Hypothalamus (tissue), 51 donors: Measurements from ENCODE around the gene ABHD17C.
A peak's percentile ranks its signal among the peaks of the same experiment; 100 is the strongest.

Source experiments
- DNase-seq, 51 donors: peaks; one replicate each; lab custom pipeline; 2025; lab: John Stamatoyannopoulos, UW

ABHD17C gene

DNA sequence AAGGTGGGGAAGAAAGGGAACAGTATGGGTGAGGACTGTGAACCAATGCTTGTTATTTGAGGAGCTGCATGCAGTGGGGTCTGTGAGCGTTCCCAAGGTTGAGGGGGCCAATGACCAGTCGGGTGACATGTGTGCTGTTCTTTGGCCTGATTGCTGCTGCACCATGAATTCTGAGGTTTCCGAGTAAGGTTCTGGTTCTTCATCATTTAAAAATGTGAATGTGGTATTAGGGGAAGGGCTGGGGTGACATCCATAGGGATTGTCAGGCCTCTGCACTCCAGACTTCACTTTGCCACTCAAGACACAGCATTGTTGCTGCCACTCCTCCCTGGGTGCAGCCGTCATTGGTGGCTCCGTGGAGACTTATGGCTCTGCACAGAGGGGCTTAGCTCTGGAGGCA lies 32.5 kb downstream of the ABHD17C start:
- no peak for DNase-seq

DNA sequence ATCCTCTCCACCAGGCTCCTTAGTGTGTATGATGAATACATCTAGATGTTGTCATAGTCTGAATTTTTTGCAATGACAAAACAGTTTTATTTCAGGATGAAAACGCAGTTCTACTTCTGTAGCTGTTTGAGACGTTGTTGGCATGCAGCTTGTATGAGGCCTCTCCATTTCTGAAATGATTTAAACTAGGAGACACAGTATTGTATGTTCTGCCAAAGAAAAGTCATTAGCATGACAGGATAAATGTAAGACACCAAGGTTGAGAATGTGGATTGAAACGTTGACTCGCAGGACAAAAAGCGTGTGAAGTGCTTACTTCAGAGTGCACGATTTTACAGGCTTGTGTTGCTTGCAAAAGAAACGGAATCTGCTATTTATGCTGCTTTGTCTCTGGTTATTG lies 35.3 kb downstream of the ABHD17C start:
- no peak for DNase-seq

DNA sequence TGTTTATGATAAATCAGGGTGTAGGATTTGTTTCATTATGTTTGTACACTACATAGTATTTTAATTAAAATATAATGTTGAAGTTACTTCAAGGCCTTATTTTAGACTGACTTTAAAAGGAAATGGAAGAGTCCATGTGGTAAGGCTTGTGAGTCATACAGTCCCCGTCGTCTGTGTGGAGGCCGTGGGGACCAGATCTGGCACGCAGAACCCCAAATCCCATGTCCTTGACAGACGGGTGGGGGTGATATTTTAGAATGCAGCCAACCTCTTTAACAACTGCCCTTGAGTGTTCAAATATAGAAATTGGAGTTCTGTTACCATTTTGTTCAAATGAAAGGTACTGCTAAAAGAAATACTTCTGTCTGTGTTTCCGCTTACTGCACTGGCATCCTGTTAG lies 35.8 kb downstream of the ABHD17C start:
- no peak for DNase-seq

DNA sequence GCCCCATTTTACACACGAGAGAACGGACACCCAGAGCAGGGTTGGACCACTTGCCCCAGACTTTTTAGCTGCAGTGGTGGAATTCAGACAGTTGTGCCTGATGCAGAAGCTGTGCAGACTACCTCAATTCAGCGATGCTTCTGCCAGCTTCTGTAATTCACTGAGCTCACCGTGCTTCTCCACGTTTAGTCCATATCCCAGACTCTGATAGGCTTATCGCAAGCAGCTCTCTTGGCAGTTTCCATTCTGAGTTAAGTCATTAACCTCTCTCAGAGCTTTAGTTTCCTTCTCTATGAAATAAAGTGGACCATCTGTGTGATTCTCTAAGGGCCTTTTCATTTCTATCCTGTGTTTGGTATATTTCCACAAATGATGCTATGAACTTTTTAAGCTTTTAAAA lies 37.1 kb downstream of the ABHD17C start:
- DNase-seq, result no peak

DNA sequence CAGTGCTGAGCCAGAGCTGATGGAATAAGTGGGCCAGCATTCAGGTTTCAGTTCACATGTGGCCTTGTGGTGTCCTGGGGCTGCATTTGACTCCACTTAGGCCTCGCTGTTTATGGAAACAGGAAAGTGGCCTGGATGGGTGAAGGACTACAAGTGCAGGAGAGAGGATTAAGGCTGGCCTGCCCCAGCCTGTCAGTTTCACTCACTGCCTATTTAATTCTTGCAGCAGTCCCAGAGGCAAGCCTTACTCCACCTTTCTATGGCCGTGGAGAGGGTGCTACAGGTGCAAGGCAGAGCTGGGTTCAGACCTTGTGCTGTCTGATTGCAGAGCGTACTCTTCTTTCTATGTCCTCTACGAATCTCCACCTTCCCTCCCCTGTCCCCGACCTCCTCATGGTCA lies 37.7 kb downstream of the ABHD17C start:
- no peak for DNase-seq

DNA sequence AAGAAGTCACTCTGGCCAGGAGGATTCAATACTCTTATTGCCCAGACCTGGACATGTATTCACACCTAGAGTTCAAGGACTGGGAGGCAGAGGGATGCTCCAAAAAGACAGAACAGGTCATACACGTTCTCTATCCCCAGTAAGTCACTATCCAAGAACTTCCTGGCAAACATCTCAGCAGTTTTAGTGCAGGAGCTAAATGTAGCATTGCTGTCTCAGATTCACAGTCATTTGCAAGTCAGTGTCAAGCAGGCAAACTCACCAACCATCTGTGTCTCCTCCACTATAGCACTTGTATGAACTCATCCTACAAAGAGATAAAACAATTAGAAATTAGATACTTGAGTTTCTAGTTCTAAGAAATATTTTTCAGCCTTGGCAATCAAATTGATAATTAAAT lies 38.4 kb downstream of the ABHD17C start:
- peak in 1 of 51 donors; percentile 17 for DNase-seq

DNA sequence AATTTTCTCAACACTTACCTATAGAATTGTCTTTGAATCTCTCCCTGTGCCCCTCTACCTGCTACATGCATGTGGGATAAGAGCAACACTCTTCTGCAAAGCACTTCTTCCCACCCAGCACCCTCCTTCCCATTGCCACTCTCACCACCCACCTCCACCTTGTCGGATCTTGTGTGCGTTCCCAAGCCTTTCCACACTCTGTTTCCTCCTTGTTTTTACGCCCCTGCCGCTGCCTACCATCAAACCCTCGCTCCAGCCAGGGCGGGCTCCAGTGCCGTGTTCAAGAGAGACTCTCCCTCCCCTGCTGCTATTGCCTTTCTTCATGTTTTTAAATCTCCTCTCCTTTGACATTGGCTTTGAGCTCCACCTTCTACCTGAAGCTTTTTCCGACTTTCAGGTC lies 40.2 kb downstream of the ABHD17C start:
- DNase-seq, result no peak

DNA sequence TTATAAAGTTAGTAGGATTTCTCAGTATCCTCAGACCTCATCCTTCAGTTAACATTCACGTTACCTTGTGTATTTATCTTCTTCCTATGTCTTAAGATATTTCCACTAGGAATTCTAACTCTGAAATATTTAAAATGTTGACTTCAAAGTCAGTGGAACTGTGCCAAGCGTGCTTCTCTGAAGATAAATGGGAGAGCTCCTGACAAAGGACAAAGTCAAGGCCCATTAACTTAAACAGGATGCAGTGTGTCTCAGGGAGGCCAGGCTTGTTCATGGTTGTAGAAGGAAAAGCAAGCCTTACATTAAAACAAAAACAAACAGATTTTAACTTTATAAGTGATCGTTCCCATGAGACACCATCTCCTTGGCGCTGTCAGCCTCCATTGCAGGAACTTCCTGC lies 41.5 kb downstream of the ABHD17C start:
- DNase-seq, result no peak

DNA sequence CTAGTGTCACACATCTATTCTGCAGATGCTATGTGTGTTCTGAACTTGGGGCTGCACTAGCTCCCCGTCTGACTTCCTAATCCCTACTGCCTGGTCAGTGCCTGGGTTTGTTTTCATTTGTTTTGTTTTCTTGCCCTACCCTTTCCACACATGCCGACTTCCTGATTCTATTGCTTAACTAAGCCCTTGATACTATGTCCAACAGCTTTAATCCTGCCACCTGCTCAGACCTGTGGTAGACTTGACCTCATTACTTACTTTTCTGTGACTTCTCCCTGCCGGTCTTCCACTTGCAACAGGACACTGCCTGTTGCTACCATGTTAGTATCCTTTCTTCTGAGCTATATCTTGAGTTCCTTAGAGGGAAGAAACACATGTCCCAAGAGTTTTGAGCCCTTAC lies 44.8 kb downstream of the ABHD17C start:
- DNase-seq, result no peak

DNA sequence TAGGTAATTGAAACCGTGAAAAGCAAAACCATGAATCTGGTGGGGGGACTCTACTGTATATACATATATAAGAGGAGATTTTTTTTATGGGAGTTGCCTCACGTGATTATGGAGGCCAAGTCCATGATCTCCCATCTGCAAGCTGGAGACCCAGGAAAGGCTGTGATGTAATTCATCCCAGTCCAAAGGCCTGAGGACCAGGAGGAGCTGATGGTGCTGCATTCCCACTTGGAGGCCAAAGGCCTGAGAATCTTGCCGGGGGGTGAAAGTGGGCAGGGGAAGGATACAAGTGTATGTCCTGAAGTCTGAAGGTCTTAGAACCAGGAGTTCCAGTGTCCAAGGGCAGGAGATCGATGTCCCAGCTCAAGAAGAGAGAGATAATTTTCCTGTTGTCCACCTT lies 47.0 kb downstream of the ABHD17C start:
- DNase-seq, result no peak

DNA sequence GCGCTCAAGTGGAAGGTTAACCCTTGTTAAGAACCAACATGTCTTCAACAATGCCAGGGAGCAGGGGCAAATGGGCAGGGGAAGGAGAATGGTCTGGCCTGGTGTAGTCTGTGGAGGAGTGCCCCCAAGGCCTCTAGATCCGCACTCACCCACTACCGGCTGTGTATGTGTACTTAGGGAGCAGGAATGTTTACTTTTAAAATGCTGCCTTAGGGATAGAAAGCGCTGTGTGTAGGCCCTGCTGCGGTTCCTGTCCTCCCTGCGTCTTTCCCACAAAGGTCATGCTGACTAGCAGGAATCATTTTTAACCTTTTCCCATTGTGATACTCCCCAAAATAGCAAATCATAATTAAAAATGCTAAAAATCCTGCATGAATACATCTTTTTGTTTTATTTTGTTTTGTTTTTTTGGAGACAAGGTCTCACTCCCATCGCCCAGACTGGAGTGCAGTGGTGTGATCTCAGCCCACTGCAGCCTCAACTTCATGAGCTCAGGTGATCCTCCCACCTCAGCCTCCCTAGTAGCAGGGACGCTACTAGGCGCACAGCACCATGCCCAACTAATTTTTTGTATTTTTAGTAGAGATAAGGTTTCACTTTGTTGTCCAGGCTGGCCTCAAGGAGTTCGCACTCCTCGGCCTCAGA lies 48.2 kb downstream of the ABHD17C start:
- DNase-seq, result no peak

DNA sequence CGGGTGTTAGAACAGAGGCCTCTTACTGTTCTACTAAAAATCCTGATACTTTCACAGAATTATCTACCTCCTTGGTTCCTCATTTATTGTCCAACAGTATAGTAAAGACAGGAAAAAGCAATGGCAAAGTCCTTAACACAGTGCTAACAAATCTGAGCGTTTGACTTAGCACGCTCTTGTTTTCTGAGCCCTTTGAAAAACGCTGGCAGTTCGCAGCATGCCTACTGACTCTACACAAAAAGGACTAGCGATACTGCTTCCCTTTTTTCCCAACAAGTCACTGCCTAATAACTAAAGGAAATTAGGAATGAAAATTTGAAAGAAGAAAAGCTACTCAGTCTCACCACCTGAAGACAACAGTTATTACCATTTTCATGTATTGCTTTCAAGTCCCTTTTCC lies 49.3 kb downstream of the ABHD17C start:
- DNase-seq, result peak in 1 of 51 donors; percentile 31

DNA sequence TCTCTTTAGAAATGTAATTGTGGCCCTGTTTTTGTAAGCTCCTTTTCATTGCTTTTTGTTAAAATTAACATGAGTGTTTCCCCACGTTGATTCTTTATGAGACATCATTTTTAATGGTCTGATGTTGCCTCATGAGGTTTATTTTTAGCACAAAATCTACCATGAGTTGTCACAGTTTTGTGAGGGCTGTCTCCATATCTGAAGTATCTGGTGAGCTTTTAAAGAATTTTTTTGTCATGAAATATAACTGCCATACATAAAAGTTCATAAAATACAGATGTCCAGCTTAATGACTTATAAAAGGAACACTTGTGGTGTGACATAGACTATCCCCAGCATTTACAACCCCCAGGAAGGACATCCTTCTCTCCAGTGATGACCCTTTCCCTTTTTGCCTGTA lies 49.7 kb downstream of the ABHD17C start:
- no peak for DNase-seq

DNA sequence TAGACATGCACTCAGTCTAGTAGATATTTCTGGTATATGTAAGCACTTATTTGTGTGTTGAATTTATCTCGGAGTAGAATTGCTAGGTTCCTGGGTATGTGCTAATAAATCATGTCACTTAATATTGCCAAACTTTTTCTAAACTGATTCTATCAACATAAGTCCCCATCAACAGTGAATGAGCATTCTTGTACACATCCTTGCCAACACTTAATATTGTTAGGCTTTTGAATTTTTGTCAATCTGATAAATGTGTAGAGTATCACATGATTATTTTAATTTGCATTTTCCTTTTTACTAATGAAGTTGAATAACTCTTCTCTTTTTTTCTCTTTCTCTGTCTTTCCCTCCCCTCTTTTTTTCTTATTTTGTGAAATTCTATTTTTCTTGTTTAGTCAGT lies 50.8 kb downstream of the ABHD17C start:
- no peak for DNase-seq

DNA sequence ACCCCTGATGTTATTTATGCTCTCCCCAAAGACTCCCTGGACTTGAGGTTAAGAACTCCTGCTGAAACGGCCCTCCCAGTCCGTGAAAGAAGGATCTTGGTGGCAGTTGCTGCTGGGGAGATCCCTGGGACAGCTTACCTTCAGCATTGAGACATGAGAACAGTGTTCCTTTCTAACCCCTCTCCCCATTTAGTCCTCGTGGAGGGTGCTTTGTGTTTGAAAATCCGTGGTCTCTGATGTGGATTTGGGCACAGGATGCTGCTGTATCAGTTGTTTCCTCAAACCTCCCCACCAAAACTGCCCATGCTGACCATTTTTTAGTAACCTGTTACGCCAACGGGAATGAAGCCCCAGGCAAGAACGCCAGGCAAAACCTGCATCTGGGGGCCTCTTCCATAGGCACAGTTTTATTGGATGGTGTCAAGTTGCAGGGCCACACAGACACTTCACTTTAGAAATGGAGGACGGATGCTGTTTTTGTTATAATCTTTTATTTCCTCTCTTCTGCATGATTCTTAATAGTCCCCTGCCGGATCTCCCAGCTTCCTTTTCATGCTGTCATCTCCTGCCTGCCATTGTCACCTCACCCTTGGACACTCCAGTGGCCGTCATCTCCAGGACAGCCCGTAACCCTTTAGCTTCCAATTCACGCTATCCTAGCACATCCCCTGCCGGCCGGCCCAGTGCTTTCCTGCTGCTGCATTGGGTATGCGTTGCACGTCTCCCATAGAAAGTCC lies 52.4 kb downstream of the ABHD17C start:
- DNase-seq, result peak in 1 of 51 donors; percentile 24

DNA sequence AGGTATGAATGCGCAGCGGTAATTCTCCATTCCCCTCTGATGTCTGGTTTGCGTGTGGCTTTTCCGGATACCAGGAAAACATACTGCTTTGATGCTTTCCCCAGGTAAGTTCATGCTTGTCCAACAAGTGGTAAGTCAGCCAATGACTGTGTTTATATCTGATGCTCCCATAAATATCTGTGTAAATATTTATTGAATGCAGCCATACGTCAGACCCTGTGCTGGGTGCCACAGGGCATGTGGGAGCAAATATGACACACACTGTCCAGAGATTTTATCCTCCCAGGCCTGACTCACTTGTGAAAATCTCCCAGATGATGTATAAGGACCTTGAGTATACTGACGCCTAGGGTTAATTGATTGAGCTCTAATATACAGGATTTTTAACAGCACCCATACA lies 54.5 kb downstream of the ABHD17C start:
- DNase-seq, result no peak

DNA sequence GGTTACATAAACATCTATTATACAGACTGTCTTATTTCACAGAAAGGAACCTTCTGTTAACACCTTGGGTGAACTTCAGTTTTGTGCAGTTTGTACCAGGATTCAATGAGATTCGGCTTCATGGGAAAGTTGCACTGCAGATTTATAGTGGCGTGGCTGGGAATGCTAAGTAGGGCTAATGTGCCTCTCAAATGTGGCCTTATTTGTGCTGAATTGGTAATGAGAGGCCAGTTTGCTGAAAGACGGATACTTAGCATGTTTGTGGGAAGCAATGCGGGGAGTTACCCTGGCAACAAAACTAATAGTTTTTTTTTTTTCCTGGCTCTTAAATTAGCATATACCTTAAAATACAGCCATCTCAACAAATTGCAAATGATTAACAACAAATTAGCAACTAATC lies 55.5 kb downstream of the ABHD17C start:
- peak in 10 of 51 donors; percentile 13 to 54 (median 27) for DNase-seq

DNA sequence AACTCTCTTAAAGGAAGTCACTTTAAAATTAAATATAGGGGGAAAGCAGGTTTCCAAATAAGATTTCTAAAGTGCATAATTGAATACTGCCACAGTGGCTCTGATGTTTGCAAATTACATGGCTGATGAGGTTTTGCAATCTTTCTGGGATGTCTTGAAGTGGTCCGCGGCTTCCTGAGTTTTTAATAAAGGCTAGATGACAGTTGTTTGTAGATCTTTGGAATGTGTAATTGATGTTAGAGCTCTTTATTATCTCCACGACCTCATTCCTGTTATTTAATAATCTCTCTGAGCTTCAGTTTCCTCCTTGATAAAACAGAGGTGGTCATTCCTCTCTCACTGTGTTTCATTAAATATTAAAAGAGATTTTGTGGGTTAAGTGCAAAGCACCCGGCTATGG lies 57.1 kb downstream of the ABHD17C start:
- no peak for DNase-seq

DNA sequence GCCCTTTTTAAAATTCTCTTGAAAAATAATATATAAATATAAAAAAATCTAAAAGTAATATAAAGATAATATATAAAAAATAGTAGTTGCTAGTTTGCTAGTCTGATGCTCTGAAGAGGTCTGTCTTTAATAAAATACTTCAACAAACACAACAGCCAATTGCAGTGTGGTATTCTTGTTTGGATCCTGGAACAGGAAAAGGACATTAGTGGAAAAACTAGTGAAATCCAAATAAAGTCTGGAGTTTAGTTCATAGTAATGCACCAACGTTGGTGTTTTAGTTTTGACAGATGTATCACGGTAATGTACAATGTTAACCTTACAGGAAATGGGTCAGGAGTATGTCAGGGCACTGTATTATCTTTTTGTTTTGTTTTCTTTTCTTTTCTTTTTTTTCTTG lies 58.1 kb downstream of the ABHD17C start:
- DNase-seq, result no peak

DNA sequence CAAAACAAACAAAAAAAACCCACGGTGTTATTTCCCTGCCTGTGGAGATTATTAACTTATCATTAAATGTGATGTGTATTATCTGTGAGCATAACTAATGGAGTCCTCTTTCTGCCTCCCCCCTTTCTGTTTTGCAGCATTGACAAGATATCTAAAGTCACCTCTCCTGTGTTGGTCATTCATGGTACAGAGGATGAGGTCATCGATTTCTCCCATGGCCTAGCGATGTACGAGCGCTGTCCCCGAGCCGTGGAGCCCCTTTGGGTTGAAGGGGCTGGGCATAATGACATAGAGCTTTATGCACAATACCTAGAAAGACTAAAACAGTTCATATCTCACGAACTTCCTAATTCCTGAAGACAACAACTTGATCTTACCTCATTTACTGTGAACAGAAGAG lies 58.9 kb downstream of the ABHD17C start:
- DNase-seq, result no peak

DNA sequence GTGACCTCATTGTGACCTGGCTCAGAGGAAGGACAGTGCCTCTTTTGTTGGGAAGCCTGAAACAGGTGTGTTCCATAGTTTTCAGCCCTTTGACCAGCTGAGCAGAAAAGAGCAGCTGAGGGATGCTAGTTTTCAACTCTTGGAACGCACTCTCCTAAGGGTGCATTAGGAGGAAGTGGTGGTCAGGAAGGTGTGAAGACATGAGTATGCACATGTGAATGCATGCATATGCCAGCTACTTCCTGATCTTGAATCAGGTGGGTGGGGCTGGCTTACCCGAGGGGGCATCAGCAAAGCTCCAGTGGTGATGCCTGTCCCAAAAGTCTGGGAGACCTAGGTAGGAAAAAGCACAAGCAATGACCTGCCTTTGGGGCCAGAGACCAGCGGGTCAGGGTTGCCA lies 60.8 kb downstream of the ABHD17C start:
- DNase-seq, result no peak

DNA sequence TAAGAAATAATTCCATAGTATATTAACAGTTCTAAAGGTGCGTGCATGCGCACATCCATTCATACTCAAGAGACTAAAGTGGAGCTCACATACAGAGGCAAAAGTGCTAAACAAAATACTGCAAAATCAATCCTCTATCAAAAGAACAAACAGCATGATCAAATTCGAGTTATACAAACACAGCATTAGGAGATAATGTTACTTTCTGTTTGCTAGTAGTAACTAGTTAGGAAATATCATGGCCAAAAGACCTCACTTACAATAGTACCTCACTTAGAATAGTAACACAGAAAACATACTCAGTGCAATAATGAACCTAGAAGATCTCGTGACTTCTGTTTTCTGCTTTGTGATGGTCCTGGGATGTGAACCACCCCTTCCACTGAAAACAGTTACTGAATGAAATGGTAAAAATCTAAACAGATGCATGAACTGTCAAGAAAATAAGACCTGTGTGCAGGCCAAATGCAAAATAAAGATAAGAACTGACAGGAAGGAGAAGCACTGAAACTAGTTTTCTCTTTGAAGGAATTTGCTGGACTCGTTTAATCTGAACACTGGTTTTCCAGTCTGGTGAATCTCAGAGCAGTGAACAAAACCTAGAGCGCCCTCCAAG lies 63.1 kb downstream of the ABHD17C start:
- DNase-seq, result no peak
